Endodermal cell (in vitro differentiated cells): ENCODE measurements around the gene HIRA. TPM values are rescaled to one million over a fixed set of nuclear protein-coding genes. Genes with fewer than 3 reads are reported as not detected.

Experiments
- DNase-seq: peaks from one replicate; pipeline ENCODE4 v3.0.0-alpha.2; 2017
- H3K27ac ChIP-seq: 2 replicates; pipeline ENCODE4 v1.5.1; 2013; ENCODE audit warnings: mild to moderate bottlenecking, low read depth, low read length, moderate library complexity
- H3K27me3 ChIP-seq: 2 replicates; pipeline ENCODE4 v1.6.1; 2013; ENCODE audit warnings: mild to moderate bottlenecking, low read length, moderate library complexity; ENCODE audit not compliant: insufficient read depth, control insufficient read depth, poor library complexity, severe bottlenecking
- H3K36me3 ChIP-seq: 2 replicates; pipeline ENCODE4 v1.7.0; 2013; ENCODE audit warnings: mild to moderate bottlenecking, low read length, moderate library complexity; ENCODE audit not compliant: control insufficient read depth, insufficient read depth
- H3K4me1 ChIP-seq: one replicate; pipeline ENCODE4 v1.7.0; 2013; ENCODE audit warnings: low read length; ENCODE audit not compliant: control insufficient read depth, insufficient read depth
- H3K4me3 ChIP-seq: 2 replicates; pipeline ENCODE4 v1.5.1; 2013; ENCODE audit warnings: mild to moderate bottlenecking, low read length, moderate library complexity
- H3K9ac ChIP-seq: 2 replicates; pipeline ENCODE4 v1.6.1; 2013; ENCODE audit warnings: mild to moderate bottlenecking, low read length, moderate library complexity; ENCODE audit not compliant: poor library complexity, severe bottlenecking; ENCODE audit errors: extremely low read depth
- H3K9me3 ChIP-seq: 2 replicates; pipeline ENCODE4 v1.6.1; 2013; ENCODE audit warnings: mild to moderate bottlenecking, low read length, moderate library complexity; ENCODE audit not compliant: control insufficient read depth
- H3K27ac Mint-ChIP-seq: 2 replicates; pipeline ENCODE4 v1.8.0; 2020; ENCODE audit warnings: mixed read lengths
- H3K27me3 Mint-ChIP-seq: 2 replicates; pipeline ENCODE4 v1.8.0; 2021; ENCODE audit warnings: mild to moderate bottlenecking, mixed read lengths; ENCODE audit not compliant: insufficient read depth
- H3K36me3 Mint-ChIP-seq: 2 replicates; pipeline ENCODE4 v1.8.0; 2020; ENCODE audit warnings: low read depth, mixed read lengths
- H3K4me1 Mint-ChIP-seq: 2 replicates; pipeline ENCODE4 v1.8.0; 2020; ENCODE audit warnings: mixed read lengths
- H3K4me3 Mint-ChIP-seq: 2 replicates; pipeline ENCODE4 v1.8.0; 2020; ENCODE audit warnings: mild to moderate bottlenecking, moderate library complexity, mixed read lengths
- H3K9me3 Mint-ChIP-seq: 2 replicates; pipeline ENCODE4 v1.8.0; 2020; ENCODE audit warnings: mild to moderate bottlenecking, mixed read lengths
- CTCF ChIP-seq: fragments of 200-600 bp; sonication (generic); conservative IDR thresholded peaks from 2 replicates; pipeline ENCODE4 v1.5.0; 2021; ENCODE audit warnings: antibody characterized with exemption, mild to moderate bottlenecking
- WGBS, 2 experiments: methylation state at CpG; one replicate each; pipeline versions ENCODE4 v1.1.5 to v1.1.7; 2013; ENCODE audit warnings: missing lambda C conversion rate in 2 of 2, mixed read lengths in 1 of 2; ENCODE audit not compliant: insufficient coverage in 1 of 2, insufficient read length in 1 of 2; 5-methylcytosine and 5-hydroxymethylcytosine counted together
- total RNA-seq, 2 donors: library from RNA; stranded (reverse); fragmentation: NEBNext Ultra II Directional in 1 of 2; extraction: Animal tissue kit (Norgen Biotek cat#: 25700) in 1 of 2; gene quantifications; 2 replicates in 1 of 2; 3 replicates in 1 of 2; pipeline ENCODE4 v1.2.1, GENCODE V29; 2021

HIRA gene
- total RNA-seq, 2 donors from 2014 or later: 44.8 to 46.6 TPM

GRCh38 chr22:19453718-19454117 lies 22.2 kb upstream of the HIRA start:
- Histone ChIP-seq H3K4me3 (no peak overlapping the region), H3K4me1 (no peaks in the 10 kb centered on the region), H3K27ac (no peak overlapping the region), H3K9me3 (no peaks in the 10 kb centered on the region), H3K9ac (no peak overlapping the region), H3K27me3 (no peaks in the 10 kb centered on the region), H3K36me3 (peaks cover 93% of the 10 kb centered on the region)
- no peak for TF ChIP-seq CTCF
- H3K27me3 Mint-ChIP-seq: no peaks in the 10 kb centered on the region
- DNase-seq: no peak
- peaks cover 75% of the 10 kb centered on the region for H3K36me3 Mint-ChIP-seq
- no peak overlapping the region for H3K27ac Mint-ChIP-seq
- 96 to 97% methylated on average over 5 of the region's 5 CpGs for WGBS, 2 experiments
- H3K9me3 Mint-ChIP-seq: no peaks in the 10 kb centered on the region
- peaks cover under 1% of the 10 kb centered on the region for H3K4me1 Mint-ChIP-seq
- H3K4me3 Mint-ChIP-seq: no peak overlapping the region

GRCh38 chr22:19451570-19451969 lies 20.0 kb upstream of the HIRA start:
- Mint-ChIP-seq H3K27me3 (no peaks in the 10 kb centered on the region), H3K27ac (no peak overlapping the region), H3K9me3 (no peaks in the 10 kb centered on the region), H3K4me3 (no peak overlapping the region), H3K36me3 (peaks cover 63% of the 10 kb centered on the region), H3K4me1 (peaks cover 12% of the 10 kb centered on the region)
- no peak for DNase-seq
- 99 to 100% methylated on average over 3 to 4 of the region's 4 CpGs for WGBS, 2 experiments
- H3K9ac ChIP-seq: no peak overlapping the region
- no peaks in the 10 kb centered on the region for H3K9me3 ChIP-seq
- H3K27ac ChIP-seq: no peak overlapping the region
- H3K36me3 ChIP-seq: peaks cover 77% of the 10 kb centered on the region
- no peaks in the 10 kb centered on the region for H3K4me1 ChIP-seq
- no peaks in the 10 kb centered on the region for H3K27me3 ChIP-seq
- H3K4me3 ChIP-seq: no peak overlapping the region
- no peak for TF ChIP-seq CTCF

- Mint-ChIP-seq H3K4me1 (peaks cover 17% of the 10 kb centered on the region), H3K4me3 (no peak overlapping the region), H3K36me3 (peaks cover 58% of the 10 kb centered on the region), H3K27ac (no peak overlapping the region), H3K9me3 (no peaks in the 10 kb centered on the region), H3K27me3 (no peaks in the 10 kb centered on the region)
- H3K9me3 ChIP-seq: no peaks in the 10 kb centered on the region
- H3K4me1 ChIP-seq: no peaks in the 10 kb centered on the region
- H3K27ac ChIP-seq: no peak overlapping the region
- DNase-seq: no peak
- no peak overlapping the region for H3K9ac ChIP-seq
- no peaks in the 10 kb centered on the region for H3K27me3 ChIP-seq
- H3K36me3 ChIP-seq: peaks cover 75% of the 10 kb centered on the region
- no peak for TF ChIP-seq CTCF
- H3K4me3 ChIP-seq: no peak overlapping the region
- WGBS, 2 experiments: 88 to 100% methylated on average over 3 to 8 of the region's 8 CpGs
Measured at GRCh38 chr22:19450363-19451175, 19.0 kb upstream of the HIRA start.
